ENCODE measurements around the gene ST6GALNAC3.

The ST6GALNAC3 gene

GRCh38 chr1:76473591-76473990, 399.0 kb downstream of the ST6GALNAC3 start:
- DNase-seq: no peak
- intact Hi-C loops (cut with DNase I; ENCODE audit: low total_unique reads): no loop called here
- H3K4me1 ChIP-seq: no peaks in the 10 kb centered on the region

DNA sequence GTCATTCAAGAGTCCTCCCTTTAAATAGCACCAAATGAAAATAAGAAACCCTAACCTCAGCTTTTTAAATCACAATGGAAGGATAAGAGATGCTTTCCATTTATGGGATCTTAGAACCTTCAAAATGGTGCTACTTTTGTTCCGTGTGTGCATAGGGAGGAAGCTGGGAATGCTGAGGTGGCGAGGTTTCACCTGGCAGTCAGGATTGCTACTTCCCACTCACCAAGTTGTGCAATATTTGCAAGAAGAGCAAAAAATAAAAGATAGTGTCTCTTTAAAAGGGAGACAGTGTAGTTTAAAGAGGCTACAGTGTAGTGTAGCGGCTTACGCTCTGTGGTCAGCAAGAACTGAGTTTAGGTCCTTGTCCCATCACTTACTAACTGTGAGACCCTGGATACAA, 400.4 kb downstream of the ST6GALNAC3 start:
- H3K27me3 ChIP-seq: no peaks in the 10 kb centered on the region
- no peaks in the 10 kb centered on the region for H3K4me1 ChIP-seq
- H3K36me3 ChIP-seq: no peaks in the 10 kb centered on the region
- no peak overlapping the region for H3K4me3 ChIP-seq
- DNase-seq: no peak
- TF ChIP-seq, protein P1, sequence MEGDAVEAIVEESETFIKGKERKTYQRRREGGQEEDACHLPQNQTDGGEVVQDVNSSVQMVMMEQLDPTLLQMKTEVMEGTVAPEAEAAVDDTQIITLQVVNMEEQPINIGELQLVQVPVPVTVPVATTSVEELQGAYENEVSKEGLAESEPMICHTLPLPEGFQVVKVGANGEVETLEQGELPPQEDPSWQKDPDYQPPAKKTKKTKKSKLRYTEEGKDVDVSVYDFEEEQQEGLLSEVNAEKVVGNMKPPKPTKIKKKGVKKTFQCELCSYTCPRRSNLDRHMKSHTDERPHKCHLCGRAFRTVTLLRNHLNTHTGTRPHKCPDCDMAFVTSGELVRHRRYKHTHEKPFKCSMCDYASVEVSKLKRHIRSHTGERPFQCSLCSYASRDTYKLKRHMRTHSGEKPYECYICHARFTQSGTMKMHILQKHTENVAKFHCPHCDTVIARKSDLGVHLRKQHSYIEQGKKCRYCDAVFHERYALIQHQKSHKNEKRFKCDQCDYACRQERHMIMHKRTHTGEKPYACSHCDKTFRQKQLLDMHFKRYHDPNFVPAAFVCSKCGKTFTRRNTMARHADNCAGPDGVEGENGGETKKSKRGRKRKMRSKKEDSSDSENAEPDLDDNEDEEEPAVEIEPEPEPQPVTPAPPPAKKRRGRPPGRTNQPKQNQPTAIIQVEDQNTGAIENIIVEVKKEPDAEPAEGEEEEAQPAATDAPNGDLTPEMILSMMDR (IDR thresholded peaks at IDR 0.05): no peak
- H3K27ac ChIP-seq: no peak overlapping the region
- H3K9me3 ChIP-seq: no peaks in the 10 kb centered on the region
- intact Hi-C loops (cut with DNase I; ENCODE audit: low total_unique reads): no loop called here

More at GRCh38 chr1:76473591-76473990, 399.0 kb downstream of the ST6GALNAC3 start:
- H3K36me3 ChIP-seq: no peaks in the 10 kb centered on the region
- H3K27me3 ChIP-seq: no peaks in the 10 kb centered on the region
- H3K27ac ChIP-seq: no peak overlapping the region
- no peaks in the 10 kb centered on the region for H3K9me3 ChIP-seq
- TF ChIP-seq, protein P1 (IDR thresholded peaks at IDR 0.05): no peak
- no peak overlapping the region for H3K4me3 ChIP-seq

DNA sequence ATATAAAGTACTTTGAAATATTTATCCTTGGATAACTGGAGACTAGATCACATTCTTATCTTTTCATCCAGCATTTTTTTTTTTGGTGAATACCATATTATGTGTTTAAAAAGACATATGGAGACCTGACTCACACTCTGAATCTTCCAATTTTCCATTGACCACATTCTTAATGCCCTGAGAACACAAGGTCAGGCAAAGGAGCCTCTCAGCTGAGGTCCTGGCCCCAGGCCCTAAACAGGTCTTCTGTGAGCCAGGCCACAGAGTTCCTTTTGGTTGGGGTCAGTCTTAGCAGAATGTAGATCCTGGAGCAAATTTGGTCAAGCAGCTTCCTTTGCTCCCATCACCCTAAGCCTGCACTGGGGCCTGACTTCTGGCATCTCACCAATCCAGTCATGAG, 402.6 kb downstream of the ST6GALNAC3 start:
- intact Hi-C loops (cut with DNase I; ENCODE audit: low total_unique reads): no loop called here
- H3K27me3 ChIP-seq: no peaks in the 10 kb centered on the region
- no peak for DNase-seq
- no peak overlapping the region for H3K4me3 ChIP-seq
- no peak overlapping the region for H3K27ac ChIP-seq
- no peaks in the 10 kb centered on the region for H3K36me3 ChIP-seq
- TF ChIP-seq, protein P1 (IDR thresholded peaks at IDR 0.05): no peak
- H3K9me3 ChIP-seq: no peaks in the 10 kb centered on the region
- H3K4me1 ChIP-seq: no peaks in the 10 kb centered on the region

DNA sequence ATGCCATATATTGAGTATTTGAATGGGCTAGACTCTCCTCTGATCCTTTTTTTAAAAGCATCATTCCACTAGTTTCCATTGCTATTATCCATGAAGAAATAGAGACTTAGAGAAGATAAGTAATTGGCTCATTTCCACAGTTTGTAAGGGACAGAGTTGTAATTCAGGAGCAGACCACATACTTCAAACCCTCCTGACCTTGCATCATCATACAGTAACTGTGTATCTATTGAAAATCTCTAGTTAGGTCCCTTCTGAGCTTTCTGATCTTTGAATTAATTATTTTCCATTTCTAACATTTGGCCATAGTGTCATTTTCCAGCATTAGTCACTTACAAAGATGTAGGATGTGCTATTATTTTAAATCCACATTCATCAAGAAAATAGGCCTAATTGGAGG, 406.3 kb downstream of the ST6GALNAC3 start:
- Histone ChIP-seq H3K9me3 (no peaks in the 10 kb centered on the region), H3K27ac (no peak overlapping the region), H3K27me3 (no peaks in the 10 kb centered on the region), H3K4me1 (no peaks in the 10 kb centered on the region), H3K4me3 (no peak overlapping the region), H3K36me3 (no peaks in the 10 kb centered on the region)
- DNase-seq: no peak
- intact Hi-C loops (cut with DNase I; ENCODE audit: low total_unique reads): no loop called here
- TF ChIP-seq, protein P1 (IDR thresholded peaks at IDR 0.05): no peak

GRCh38 chr1:76481672-76482071, 407.1 kb downstream of the ST6GALNAC3 start:
- intact Hi-C loops (cut with DNase I; ENCODE audit: low total_unique reads): no loop called here
- H3K27me3 ChIP-seq: no peaks in the 10 kb centered on the region
- H3K9me3 ChIP-seq: no peaks in the 10 kb centered on the region
- no peaks in the 10 kb centered on the region for H3K4me1 ChIP-seq
- H3K27ac ChIP-seq: no peak overlapping the region
- DNase-seq: no peak
- H3K36me3 ChIP-seq: no peaks in the 10 kb centered on the region
- TF ChIP-seq, protein P1 (IDR thresholded peaks at IDR 0.05): no peak
- no peak overlapping the region for H3K4me3 ChIP-seq

GRCh38 chr1:76482272-76482671, 407.7 kb downstream of the ST6GALNAC3 start:
- Histone ChIP-seq H3K4me3 (no peak overlapping the region), H3K27me3 (no peaks in the 10 kb centered on the region), H3K4me1 (no peaks in the 10 kb centered on the region), H3K9me3 (no peaks in the 10 kb centered on the region), H3K36me3 (no peaks in the 10 kb centered on the region), H3K27ac (no peak overlapping the region)
- DNase-seq: no peak
- intact Hi-C loops (cut with DNase I; ENCODE audit: low total_unique reads): no loop called here
- TF ChIP-seq, protein P1 (IDR thresholded peaks at IDR 0.05): no peak

Measured in tibial artery (tissue), 4 donors.